ENCODE data around the gene NELFCD.

NELFCD gene

DNA sequence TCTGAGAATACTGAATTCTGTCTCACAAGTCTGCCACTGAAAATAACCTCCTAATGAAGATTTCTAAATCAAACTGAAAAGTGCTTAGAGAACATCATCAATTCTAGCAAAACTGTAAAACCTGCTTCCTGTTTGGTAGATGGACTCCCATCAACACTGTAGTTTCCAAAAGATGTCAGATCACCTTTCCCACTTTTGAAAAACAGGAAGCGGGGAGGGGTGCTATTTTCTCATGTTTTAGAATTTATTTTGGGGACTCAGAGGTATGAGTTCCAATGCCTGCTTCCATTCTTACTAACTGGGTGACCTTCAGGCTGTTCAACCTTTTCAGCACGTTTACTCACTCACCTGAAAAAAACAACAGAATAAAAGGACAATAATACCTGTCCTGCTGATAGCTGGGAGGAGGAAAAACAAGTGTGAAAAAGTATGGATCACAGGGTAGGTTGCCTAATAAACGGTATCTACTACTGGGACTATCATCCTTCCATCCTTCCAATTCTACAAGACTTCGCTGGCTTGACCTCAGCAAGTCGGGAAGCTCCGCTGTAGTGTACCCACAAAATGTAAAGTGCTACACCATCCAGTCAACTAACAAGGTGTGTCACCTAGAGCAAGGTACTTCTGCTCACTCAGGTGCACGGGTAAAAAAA is 50.0 kb downstream of the NELFCD start:
- Histone ChIP-seq H3K36me3 (ENCODE audit: control insufficient read depth, insufficient read depth, low read length) (no peaks in the 10 kb centered on the region), H3K4me3 (ENCODE audit: low read depth, low read length) (peak overlapping the region; percentile 87), H3K9me3 (ENCODE audit: control insufficient read depth, low read length) (no peaks in the 10 kb centered on the region), H3K4me1 (peaks cover 16% of the 10 kb centered on the region), H3K27me3 (ENCODE audit: control insufficient read depth, insufficient read depth, low read length) (no peaks in the 10 kb centered on the region), H3K27ac (no peak overlapping the region), H3K9ac (no peak overlapping the region), H3K79me2 (peaks cover 12% of the 10 kb centered on the region), H2AFZ (no peak overlapping the region), H3K4me2 (ENCODE audit: low read length) (peak overlapping the region; percentile 86)
- TF ChIP-seq, protein P1, sequence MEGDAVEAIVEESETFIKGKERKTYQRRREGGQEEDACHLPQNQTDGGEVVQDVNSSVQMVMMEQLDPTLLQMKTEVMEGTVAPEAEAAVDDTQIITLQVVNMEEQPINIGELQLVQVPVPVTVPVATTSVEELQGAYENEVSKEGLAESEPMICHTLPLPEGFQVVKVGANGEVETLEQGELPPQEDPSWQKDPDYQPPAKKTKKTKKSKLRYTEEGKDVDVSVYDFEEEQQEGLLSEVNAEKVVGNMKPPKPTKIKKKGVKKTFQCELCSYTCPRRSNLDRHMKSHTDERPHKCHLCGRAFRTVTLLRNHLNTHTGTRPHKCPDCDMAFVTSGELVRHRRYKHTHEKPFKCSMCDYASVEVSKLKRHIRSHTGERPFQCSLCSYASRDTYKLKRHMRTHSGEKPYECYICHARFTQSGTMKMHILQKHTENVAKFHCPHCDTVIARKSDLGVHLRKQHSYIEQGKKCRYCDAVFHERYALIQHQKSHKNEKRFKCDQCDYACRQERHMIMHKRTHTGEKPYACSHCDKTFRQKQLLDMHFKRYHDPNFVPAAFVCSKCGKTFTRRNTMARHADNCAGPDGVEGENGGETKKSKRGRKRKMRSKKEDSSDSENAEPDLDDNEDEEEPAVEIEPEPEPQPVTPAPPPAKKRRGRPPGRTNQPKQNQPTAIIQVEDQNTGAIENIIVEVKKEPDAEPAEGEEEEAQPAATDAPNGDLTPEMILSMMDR (IDR thresholded peaks at IDR 0.05) = no peak

DNA sequence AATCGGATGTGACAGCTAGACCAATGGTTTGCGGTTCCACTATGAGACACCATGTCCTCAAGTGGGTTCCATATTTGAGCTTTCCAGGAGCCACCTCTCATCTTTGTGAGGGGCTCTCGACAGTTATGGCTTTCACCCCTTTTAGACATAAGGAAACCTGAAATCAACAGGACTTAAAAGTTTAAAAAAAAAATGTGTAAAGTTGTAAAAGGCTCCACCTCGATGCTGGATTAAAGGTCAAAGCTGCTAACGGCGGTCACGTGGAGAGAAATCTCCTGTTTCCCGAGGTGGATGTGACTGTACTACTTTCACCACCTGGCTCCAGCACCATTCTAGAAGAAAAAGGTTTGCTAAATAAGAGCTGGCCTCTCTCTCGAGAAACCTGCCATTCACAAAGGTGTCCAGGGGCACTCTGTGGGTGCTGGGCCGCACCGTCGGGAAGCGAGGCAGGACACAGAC is 50.5 kb downstream of the NELFCD start:
- Histone ChIP-seq H3K27ac (peak overlapping the region; percentile 84), H3K4me1 (peaks cover 16% of the 10 kb centered on the region), H3K27me3 (ENCODE audit: control insufficient read depth, insufficient read depth, low read length) (no peaks in the 10 kb centered on the region), H3K9ac (no peak overlapping the region), H3K79me2 (peaks cover 12% of the 10 kb centered on the region), H3K36me3 (ENCODE audit: control insufficient read depth, insufficient read depth, low read length) (no peaks in the 10 kb centered on the region), H3K4me3 (ENCODE audit: low read depth, low read length) (peak overlapping the region; percentile 87), H3K4me2 (ENCODE audit: low read length) (peak overlapping the region; percentile 86), H3K9me3 (ENCODE audit: control insufficient read depth, low read length) (no peaks in the 10 kb centered on the region), H2AFZ (peak overlapping the region; percentile 94)
- TF ChIP-seq, protein P1 (IDR thresholded peaks at IDR 0.05) = no peak

- peaks cover 16% of the 10 kb centered on the region for H3K4me1 ChIP-seq
- H3K36me3 ChIP-seq (ENCODE audit: control insufficient read depth, insufficient read depth, low read length) = no peaks in the 10 kb centered on the region
Observed at GRCh38 chr20:59032023-59032712, 51.1 kb downstream of the NELFCD start, which contains the start of gene ATP5F1E. TSS of gene ATP5F1E (minus strand) at chr20:59032335. CDS start at chr20:59032251, 84 bp downstream.

GRCh38 chr20:59032713-59033059 is 51.6 kb downstream of the NELFCD start:
- peak overlapping the region; percentile 84 for H3K27ac ChIP-seq
- H3K4me1 ChIP-seq = peaks cover 16% of the 10 kb centered on the region
- TF ChIP-seq, protein P1 (IDR thresholded peaks at IDR 0.05) = no peak
- H3K36me3 ChIP-seq (ENCODE audit: control insufficient read depth, insufficient read depth, low read length) = no peaks in the 10 kb centered on the region
- H3K9me3 ChIP-seq (ENCODE audit: control insufficient read depth, low read length) = no peaks in the 10 kb centered on the region
- H3K4me2 ChIP-seq (ENCODE audit: low read length) = peak overlapping the region; percentile 86
- no peak overlapping the region for H3K9ac ChIP-seq
- no peaks in the 10 kb centered on the region for H3K27me3 ChIP-seq (ENCODE audit: control insufficient read depth, insufficient read depth, low read length)
- peak overlapping the region; percentile 94 for H2AFZ ChIP-seq
- peaks cover 10% of the 10 kb centered on the region for H3K79me2 ChIP-seq
- H3K4me3 ChIP-seq (ENCODE audit: low read depth, low read length) = peak overlapping the region; percentile 87

More at GRCh38 chr20:59032023-59032712, 51.1 kb downstream of the NELFCD start, which contains the start of gene ATP5F1E:
- Histone ChIP-seq H3K4me3 (ENCODE audit: low read depth, low read length) (peak within 1 kb of the TSS; percentile 87), H3K9ac (no peak within 1 kb of the TSS), H3K79me2 (peaks cover 10% of the 10 kb centered on the region), H2AFZ (peak within 1 kb of the TSS; percentile 94), H3K27ac (peak within 1 kb of the TSS; percentile 84), H3K4me2 (ENCODE audit: low read length) (peak within 1 kb of the TSS; percentile 86), H3K9me3 (ENCODE audit: control insufficient read depth, low read length) (no peaks in the 10 kb centered on the region), H3K27me3 (ENCODE audit: control insufficient read depth, insufficient read depth, low read length) (no peaks in the 10 kb centered on the region)
- TF ChIP-seq, protein P1 (IDR thresholded peaks at IDR 0.05) = no peak
